ENCODE results near the gene RSPH3. TPM values are rescaled to one million over a fixed set of nuclear protein-coding genes. Genes with fewer than 3 reads are reported as not detected.

Gene RSPH3
- total RNA-seq, 1 experiment from 2014 or later = 3.1 TPM

DNA sequence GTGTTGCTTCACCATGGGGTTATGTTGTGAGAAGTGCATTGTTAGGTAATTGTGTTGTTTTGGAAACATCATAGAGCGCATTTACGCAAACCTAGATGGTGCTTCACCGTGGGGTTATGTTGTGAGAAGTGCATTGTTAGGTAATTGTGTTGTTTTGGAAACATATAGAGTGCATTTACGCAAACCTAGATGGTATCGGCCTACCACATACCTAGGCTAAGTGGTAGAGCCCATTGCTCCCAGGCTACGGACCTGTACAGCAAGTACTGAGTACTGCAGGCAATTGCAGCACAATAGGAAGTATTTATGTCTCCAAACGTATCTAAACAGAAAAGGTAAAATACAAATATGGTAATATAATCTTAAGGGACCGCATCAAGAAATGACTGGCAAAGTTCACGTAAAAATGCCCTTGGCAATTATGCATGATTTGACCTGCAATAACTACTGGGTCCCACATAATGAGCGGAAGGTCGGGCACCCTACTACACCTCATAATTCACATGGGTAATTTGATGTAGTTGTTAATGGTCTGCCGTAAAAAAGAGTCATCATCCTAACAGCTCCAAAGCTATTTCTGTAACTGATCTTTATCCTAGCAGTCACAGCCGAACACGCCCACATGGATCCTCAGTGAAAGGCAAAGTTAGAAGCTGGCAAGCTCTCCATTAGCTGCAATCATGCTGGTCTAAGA is 76.0 kb downstream of the RSPH3 start:
- Histone ChIP-seq H3K4me2 (ENCODE audit: low read length) (no peak overlapping the region), H3K9me3 (ENCODE audit: low read length) (no peaks in the 10 kb centered on the region), H3K27ac (ENCODE audit: low read length) (no peak overlapping the region), H4K20me1 (ENCODE audit: low read length) (no peaks in the 10 kb centered on the region), H3K9ac (ENCODE audit: low read length) (no peak overlapping the region), H3K27me3 (ENCODE audit: low read length) (no peaks in the 10 kb centered on the region), H3F3A (ENCODE audit: low read length, unreplicated experiment) (no peaks in the 10 kb centered on the region), H3K9me2 (replicated peaks; ENCODE audit: low read length) (no peaks in the 10 kb centered on the region), H3K4me1 (ENCODE audit: insufficient read depth, low read length) (peaks cover 31% of the 10 kb centered on the region), H2AFZ (ENCODE audit: low read length) (no peak overlapping the region), H3K36me3 (ENCODE audit: low read depth, low read length) (no peaks in the 10 kb centered on the region), H3K79me2 (ENCODE audit: low read length) (no peaks in the 10 kb centered on the region), H3K4me3 (ENCODE audit: low read length) (no peak overlapping the region)
- intact Hi-C loops (cut with micrococcal nuclease) = no loop called here
- ChIA-PET POLR2A (ENCODE audit: unreplicated experiment) (interaction anchor here (0.6 kb wide), 1 partner anchor 105 kb away, joined by 11 read pairs; the partner anchor contains the start of gene EZR), CTCF (no interaction called here)
- no peak for ATAC-seq
- no peak for DNase-seq
- TF ChIP-seq EZH2phosphoT487 (IDR thresholded peaks at IDR 0.05; ENCODE audit: borderline replicate concordance, low read length) = no peak
- TF ChIP-seq, protein P1, sequence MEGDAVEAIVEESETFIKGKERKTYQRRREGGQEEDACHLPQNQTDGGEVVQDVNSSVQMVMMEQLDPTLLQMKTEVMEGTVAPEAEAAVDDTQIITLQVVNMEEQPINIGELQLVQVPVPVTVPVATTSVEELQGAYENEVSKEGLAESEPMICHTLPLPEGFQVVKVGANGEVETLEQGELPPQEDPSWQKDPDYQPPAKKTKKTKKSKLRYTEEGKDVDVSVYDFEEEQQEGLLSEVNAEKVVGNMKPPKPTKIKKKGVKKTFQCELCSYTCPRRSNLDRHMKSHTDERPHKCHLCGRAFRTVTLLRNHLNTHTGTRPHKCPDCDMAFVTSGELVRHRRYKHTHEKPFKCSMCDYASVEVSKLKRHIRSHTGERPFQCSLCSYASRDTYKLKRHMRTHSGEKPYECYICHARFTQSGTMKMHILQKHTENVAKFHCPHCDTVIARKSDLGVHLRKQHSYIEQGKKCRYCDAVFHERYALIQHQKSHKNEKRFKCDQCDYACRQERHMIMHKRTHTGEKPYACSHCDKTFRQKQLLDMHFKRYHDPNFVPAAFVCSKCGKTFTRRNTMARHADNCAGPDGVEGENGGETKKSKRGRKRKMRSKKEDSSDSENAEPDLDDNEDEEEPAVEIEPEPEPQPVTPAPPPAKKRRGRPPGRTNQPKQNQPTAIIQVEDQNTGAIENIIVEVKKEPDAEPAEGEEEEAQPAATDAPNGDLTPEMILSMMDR (conservative IDR thresholded peaks at IDR 0.05; ENCODE audit: low read depth, low read length) = no peak
- no peak for TF ChIP-seq EZH2 (IDR thresholded peaks at IDR 0.05; ENCODE audit: low read length, unreplicated experiment)
- BruUV-seq (replicated peaks) = no TSS peak

Other genes with a start within 250 kb of the RSPH3 start
- 182 and 200 TPM in 2 replicates for gene EZR, start 180.8 kb downstream of the RSPH3 start, total RNA-seq (2014; rRNA removed)
- not detected in 2 replicates for gene TAGAP, start 44.8 kb upstream of the RSPH3 start, total RNA-seq (2014; rRNA removed)
- gene FNDC1, start 169.2 kb upstream of the RSPH3 start, total RNA-seq (2014; rRNA removed) = not detected in 2 replicates

Data from PC-3 (cell line).